HFFc6 (cell line): Measurements from ENCODE around the gene ASS1. TPM values are rescaled to one million over a fixed set of nuclear protein-coding genes. Genes with fewer than 3 reads are reported as not detected.

ENCODE experiments used
- DNase-seq: peaks from one replicate; pipeline ENCODE4 v3.0.0-alpha.2; 2018
- H3K27ac Mint-ChIP-seq: 2 replicates; pipeline ENCODE4 v1.8.0; 2020; ENCODE audit warnings: mild to moderate bottlenecking, mixed read lengths
- H3K27me3 Mint-ChIP-seq: 2 replicates; pipeline ENCODE4 v1.8.0; 2021; ENCODE audit warnings: mild to moderate bottlenecking, moderate library complexity, mixed read lengths; ENCODE audit not compliant: insufficient read depth
- H3K36me3 Mint-ChIP-seq: 2 replicates; pipeline ENCODE4 v1.8.0; 2021; ENCODE audit warnings: low read depth, mixed read lengths
- H3K4me1 Mint-ChIP-seq: 2 replicates; pipeline ENCODE4 v1.8.0; 2020; ENCODE audit warnings: low read depth, mixed read lengths
- H3K4me3 Mint-ChIP-seq: 2 replicates; pipeline ENCODE4 v1.8.0; 2020; ENCODE audit warnings: mild to moderate bottlenecking, moderate library complexity, mixed read lengths
- H3K9me3 Mint-ChIP-seq: 2 replicates; pipeline ENCODE4 v1.8.0; 2020; ENCODE audit warnings: mild to moderate bottlenecking, mixed read lengths
- total RNA-seq, 6 experiments: library from RNA; stranded (reverse); fragmentation: NEBNext Ultra II Directional; extraction: Animal tissue kit (Norgen Biotek cat#: 25700); gene quantifications; 2 replicates in 1 of 6; 3 replicates in 5 of 6; pipeline ENCODE4 v1.2.3, GENCODE V29; 2021
- TF ChIP-seq, protein P1 (sequence below): fragments of 200-600 bp; sonication (generic); IDR thresholded peaks from 2 replicates; pipeline ENCODE4 v1.5.0; 2021; ENCODE audit warnings: antibody characterized with exemption, mild to moderate bottlenecking

The ASS1 gene
- total RNA-seq, 6 experiments from 2014 or later: 48.6 to 103 (median 53.7) TPM

DNA sequence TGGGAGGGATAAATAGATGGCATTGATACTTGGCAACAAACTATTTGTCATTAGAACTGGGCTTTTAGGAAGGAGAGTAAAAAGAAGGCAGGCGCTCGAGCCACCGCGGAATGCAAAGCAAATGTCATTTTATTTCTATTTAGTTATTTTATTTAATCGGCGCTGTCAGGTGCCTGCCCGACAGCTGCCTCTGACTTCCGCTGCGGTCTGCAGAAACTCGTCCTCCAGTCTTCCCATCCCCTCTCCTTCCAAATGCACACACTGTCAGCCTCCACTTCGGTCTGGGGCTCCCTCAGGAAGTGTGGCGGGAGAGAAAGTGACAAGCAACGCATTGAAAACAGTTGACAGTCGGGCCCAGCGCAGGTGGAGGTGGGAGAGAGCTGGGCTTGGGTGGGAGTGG, 29.3 kb downstream of the ASS1 start:
- Mint-ChIP-seq H3K27me3 (peaks cover 10% of the 10 kb centered on the region), H3K27ac (no peak overlapping the region), H3K4me1 (no peaks in the 10 kb centered on the region), H3K36me3 (no peaks in the 10 kb centered on the region), H3K4me3 (no peak overlapping the region), H3K9me3 (no peaks in the 10 kb centered on the region)
- DNase-seq: no peak
- TF ChIP-seq, protein P1, sequence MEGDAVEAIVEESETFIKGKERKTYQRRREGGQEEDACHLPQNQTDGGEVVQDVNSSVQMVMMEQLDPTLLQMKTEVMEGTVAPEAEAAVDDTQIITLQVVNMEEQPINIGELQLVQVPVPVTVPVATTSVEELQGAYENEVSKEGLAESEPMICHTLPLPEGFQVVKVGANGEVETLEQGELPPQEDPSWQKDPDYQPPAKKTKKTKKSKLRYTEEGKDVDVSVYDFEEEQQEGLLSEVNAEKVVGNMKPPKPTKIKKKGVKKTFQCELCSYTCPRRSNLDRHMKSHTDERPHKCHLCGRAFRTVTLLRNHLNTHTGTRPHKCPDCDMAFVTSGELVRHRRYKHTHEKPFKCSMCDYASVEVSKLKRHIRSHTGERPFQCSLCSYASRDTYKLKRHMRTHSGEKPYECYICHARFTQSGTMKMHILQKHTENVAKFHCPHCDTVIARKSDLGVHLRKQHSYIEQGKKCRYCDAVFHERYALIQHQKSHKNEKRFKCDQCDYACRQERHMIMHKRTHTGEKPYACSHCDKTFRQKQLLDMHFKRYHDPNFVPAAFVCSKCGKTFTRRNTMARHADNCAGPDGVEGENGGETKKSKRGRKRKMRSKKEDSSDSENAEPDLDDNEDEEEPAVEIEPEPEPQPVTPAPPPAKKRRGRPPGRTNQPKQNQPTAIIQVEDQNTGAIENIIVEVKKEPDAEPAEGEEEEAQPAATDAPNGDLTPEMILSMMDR: no peak

DNA sequence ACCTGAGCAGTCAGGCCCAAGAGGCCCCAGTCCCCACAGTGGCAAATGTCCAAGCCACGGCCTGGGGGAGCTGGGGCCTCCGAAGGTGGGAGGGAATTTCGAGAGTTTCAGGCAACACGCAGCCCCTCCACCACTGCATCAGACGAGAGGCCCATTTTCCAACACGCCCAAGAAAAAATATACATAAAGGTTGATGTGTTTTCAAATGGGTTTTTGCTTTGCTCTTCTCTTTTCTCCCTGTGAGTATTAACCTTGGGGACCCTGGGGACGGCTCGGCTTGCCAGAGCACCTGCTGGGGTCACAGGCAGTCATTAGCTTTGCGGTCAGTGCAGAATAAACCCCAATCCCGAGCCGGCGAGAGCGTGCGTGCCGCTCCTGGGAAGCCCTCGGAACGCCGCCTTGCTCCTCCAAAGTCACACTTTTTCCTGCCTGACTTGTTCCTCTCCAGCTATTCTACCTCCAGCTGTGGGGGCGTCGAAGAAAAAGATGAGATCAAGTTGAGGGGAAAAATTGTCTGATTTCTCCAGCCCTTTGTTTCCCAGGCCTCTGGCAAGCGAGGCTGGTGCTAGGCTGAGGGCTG, 31.5 kb downstream of the ASS1 start:
- Mint-ChIP-seq H3K9me3 (no peaks in the 10 kb centered on the region), H3K27ac (no peak overlapping the region), H3K36me3 (no peaks in the 10 kb centered on the region), H3K27me3 (peaks cover 11% of the 10 kb centered on the region), H3K4me3 (no peak overlapping the region), H3K4me1 (no peaks in the 10 kb centered on the region)
- no peak for DNase-seq
- TF ChIP-seq, protein P1: no peak

DNA sequence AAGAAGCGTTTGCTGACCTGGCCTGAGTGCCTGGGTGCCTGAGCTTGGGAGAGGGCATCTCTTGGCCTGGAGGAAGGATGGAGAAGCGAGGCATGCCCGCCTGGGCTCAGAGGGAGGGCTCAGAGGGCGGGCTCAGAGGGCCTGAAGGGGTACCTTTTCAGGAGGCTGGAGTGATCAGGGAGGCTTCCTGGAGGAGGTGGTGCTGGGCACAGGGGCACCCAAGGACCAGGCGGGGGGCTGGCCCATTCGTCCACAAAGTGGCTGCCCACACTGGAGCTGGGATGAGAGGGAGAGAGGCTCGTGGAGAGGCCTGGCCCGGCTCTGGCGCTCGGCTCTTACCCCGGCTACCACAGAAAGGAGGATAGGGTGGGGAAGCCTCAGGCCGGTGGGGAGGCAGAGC, 32.8 kb downstream of the ASS1 start:
- Mint-ChIP-seq H3K27me3 (peaks cover 13% of the 10 kb centered on the region), H3K9me3 (no peaks in the 10 kb centered on the region), H3K27ac (no peak overlapping the region), H3K4me1 (no peaks in the 10 kb centered on the region), H3K4me3 (no peak overlapping the region), H3K36me3 (no peaks in the 10 kb centered on the region)
- DNase-seq: no peak
- TF ChIP-seq, protein P1: no peak

DNA sequence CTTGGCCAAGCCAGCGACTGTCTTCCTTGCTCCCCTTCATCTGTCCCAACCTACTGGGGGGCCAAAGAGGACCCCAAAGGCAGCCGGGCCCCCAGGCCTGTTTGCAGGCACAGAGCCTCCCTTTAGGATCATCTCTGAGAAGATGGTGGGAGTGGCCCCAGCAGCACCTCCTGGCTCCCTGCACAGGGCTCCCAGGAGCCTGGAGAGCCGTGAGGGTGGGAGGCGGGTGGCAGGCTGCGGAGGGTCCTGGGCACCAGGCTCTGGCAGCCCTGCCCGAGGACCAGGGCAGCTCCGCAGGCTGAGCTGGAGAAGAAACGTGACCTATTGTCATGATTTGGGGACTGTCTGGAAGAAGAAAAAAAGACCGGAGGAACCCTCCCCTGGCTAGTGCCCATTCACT, 33.4 kb downstream of the ASS1 start:
- H3K27ac Mint-ChIP-seq: no peak overlapping the region
- TF ChIP-seq, protein P1: no peak
- H3K36me3 Mint-ChIP-seq: no peaks in the 10 kb centered on the region
- peaks cover 10% of the 10 kb centered on the region for H3K27me3 Mint-ChIP-seq
- no peak overlapping the region for H3K4me3 Mint-ChIP-seq
- no peaks in the 10 kb centered on the region for H3K4me1 Mint-ChIP-seq
- no peak for DNase-seq
- no peaks in the 10 kb centered on the region for H3K9me3 Mint-ChIP-seq

DNA sequence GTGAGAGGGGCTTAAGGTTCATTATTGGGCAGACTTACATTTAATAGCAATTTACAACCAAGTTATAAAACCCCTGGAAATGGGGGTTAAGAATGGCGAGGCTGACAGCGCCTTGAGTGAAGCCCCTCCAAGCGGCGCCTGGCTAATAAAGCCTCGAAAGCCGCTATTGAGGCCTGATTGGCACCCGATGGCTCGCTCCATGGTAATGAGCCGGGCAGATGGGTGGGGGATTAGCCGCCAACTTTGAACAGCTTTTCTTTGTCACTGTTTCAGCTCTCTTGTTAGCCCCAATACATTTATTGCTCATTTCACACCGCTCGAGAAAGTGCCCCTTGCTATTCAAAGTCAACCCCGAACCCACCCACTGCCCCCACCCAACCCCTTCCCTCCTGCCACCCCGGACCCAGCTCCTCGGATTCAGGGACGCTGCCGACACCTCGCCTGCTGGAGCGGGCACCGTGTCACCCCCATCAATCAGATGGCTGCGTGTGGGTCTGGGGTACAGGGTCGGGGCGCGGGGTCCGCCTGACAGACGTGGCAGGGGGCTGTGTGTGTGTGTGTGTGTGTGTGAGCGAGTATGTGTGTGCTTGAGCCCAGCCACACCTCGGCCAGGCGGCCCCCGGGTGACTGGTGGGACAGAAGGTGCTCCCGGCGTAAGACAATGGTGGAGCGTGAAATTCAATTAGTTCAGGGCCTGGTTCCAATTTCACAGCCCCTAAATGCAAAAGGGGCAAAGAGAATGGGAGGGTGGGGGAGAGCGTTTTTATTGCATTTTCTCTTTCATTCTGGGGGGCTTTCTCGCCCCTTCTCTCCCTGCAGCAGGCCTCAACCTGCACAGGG, 34.2 kb downstream of the ASS1 start:
- TF ChIP-seq, protein P1: no peak
- Mint-ChIP-seq H3K27ac (no peak overlapping the region), H3K4me1 (no peaks in the 10 kb centered on the region), H3K4me3 (no peak overlapping the region), H3K27me3 (peaks cover 8% of the 10 kb centered on the region), H3K36me3 (no peaks in the 10 kb centered on the region), H3K9me3 (no peaks in the 10 kb centered on the region)
- no peak for DNase-seq
